H1 (cell line): ENCODE results near the gene EDEM2. TPM values are rescaled to one million over a fixed set of nuclear protein-coding genes. Genes with fewer than 3 reads are reported as not detected.

Source experiments
- EGR1 ChIP-seq: IDR thresholded peaks from 2 replicates; pipeline ENCODE4 v1.6.1; 2011; ENCODE audit warnings: low read depth, low read length, borderline replicate concordance
- FOSL1 ChIP-seq: IDR thresholded peaks from 2 replicates; pipeline ENCODE4 v1.6.1; 2011; ENCODE audit warnings: mild to moderate bottlenecking, low read depth, low read length, moderate library complexity; ENCODE audit not compliant: insufficient read depth
- KDM4A ChIP-seq: IDR thresholded peaks from one replicate; pipeline ENCODE4 v1.7.1; 2012; ENCODE audit warnings: low read depth, mild to moderate bottlenecking, moderate library complexity, low read length, inconsistent platforms; ENCODE audit not compliant: severe bottlenecking
- polyA plus RNA-seq, 7 experiments: library from polyadenylated mRNA; depleted of rRNA in 3 of 7; stranded (reverse) in 5 of 7; unstranded in 2 of 7; fragments of >200 nt in 5 of 7; fragments of 200-250 nt in 2 of 7; gene quantifications; 1 replicate in 5 of 7; 2 replicates in 1 of 7; 4 replicates in 1 of 7; pipeline versions ENCODE4 v1.2.1 to v1.2.3, GENCODE V29; 2011 to 2013; ENCODE audit warnings: missing spikeins in 2 of 7, mixed read lengths in 2 of 7
- total RNA-seq: library from RNA; stranded (reverse); fragmentation: NEBNext Ultra II Directional; extraction: Animal tissue kit (Norgen Biotek cat#: 25700); gene quantifications from 2 replicates; pipeline ENCODE4 v1.2.1, GENCODE V29; 2021
- TF ChIP-seq, protein P1 (sequence below), 3 experiments: IDR thresholded peaks; 1 replicate in 2 of 3; 2 replicates in 1 of 3; pipeline versions ENCODE4 v1.5.1 to v1.6.1; 2011; ENCODE audit warnings: low read length in 3 of 3, mild to moderate bottlenecking in 3 of 3, inconsistent platforms in 2 of 3, low read depth in 1 of 3, moderate library complexity in 1 of 3; ENCODE audit not compliant: insufficient read depth in 1 of 3; ENCODE audit errors: control extremely low read depth in 1 of 3

The EDEM2 gene
- total and polyA plus RNA-seq, 2 of the 8 experiments (the other 6 are each of a cell fraction or from before 2014, with no cell fraction given), result 15.2 to 19.6 TPM

DNA sequence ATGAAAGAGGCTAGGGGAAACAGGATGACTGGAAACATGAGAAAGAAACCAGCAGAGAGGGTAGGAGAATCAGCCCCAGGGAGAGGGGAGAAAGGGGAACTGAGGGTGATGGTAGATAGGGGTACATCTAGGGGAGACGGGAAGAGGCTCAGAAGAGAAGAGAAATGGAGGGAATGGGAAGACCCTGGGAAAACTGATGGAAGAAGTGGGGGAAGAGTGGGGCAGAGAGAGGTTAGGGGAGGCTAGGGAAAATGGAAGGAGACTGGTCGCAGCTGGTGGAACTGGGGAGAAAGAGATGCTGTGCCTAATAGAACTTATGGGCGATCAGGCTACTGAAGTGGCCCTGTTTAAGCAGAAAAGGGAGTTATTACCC, 25.3 kb upstream of the EDEM2 start (continued):
- TF ChIP-seq, protein P1, sequence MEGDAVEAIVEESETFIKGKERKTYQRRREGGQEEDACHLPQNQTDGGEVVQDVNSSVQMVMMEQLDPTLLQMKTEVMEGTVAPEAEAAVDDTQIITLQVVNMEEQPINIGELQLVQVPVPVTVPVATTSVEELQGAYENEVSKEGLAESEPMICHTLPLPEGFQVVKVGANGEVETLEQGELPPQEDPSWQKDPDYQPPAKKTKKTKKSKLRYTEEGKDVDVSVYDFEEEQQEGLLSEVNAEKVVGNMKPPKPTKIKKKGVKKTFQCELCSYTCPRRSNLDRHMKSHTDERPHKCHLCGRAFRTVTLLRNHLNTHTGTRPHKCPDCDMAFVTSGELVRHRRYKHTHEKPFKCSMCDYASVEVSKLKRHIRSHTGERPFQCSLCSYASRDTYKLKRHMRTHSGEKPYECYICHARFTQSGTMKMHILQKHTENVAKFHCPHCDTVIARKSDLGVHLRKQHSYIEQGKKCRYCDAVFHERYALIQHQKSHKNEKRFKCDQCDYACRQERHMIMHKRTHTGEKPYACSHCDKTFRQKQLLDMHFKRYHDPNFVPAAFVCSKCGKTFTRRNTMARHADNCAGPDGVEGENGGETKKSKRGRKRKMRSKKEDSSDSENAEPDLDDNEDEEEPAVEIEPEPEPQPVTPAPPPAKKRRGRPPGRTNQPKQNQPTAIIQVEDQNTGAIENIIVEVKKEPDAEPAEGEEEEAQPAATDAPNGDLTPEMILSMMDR (IDR thresholded peaks at IDR 0.05; ENCODE audit: control extremely low read depth in 1 of 3, insufficient read depth in 1 of 3, low read depth in 1 of 3, low read length in 3 of 3), result no peak
- no peak for TF ChIP-seq EGR1
- TF ChIP-seq FOSL1, result no peak
- no peak for TF ChIP-seq KDM4A
